A549 (cell line): ENCODE data around the gene LSM4.

ENCODE experiments used
- BCL3 ChIP-seq: fragments of >200 bp; sonication (Bioruptor Twin); formaldehyde crosslinking; IDR thresholded peaks from 3 replicates; pipeline ENCODE4 v1.6.1; 2016
- CTCF ChIP-seq: fragments of >200 bp; sonication (Bioruptor Twin); formaldehyde crosslinking; IDR thresholded peaks from 3 replicates; pipeline ENCODE4 v1.5.1; 2016
- KDM1A ChIP-seq: fragments of 200-600 bp; sonication (generic); IDR thresholded peaks from 2 replicates; pipeline ENCODE4 v1.6.1; 2016; ENCODE audit warnings: low read depth, mild to moderate bottlenecking
- POLR2A ChIP-seq: IDR thresholded peaks from 2 replicates; pipeline ENCODE4 v1.6.1; 2012; ENCODE audit warnings: mild to moderate bottlenecking, low read length
- POLR2AphosphoS2 ChIP-seq: conservative IDR thresholded peaks from 2 replicates; pipeline ENCODE4 v1.6.1; 2012; ENCODE audit warnings: low read length, improper control_type of control experiment, inconsistent platforms
- RCOR1 ChIP-seq: fragments of 150-350 bp; IDR thresholded peaks from 2 replicates; pipeline ENCODE4 v1.6.1; 2014; ENCODE audit warnings: antibody characterized with exemption, low read length, low read depth

GRCh38 chr19:18339723-18340122, 16.8 kb upstream of the LSM4 start:
- TF ChIP-seq BCL3 (no peak), POLR2AphosphoS2 (no peak), POLR2A (no peak), RCOR1 (no peak), KDM1A (no peak), CTCF (peak; percentile 30; the same call in 2 of the 3 replicates)
